ENCODE measurements around the gene ACHE.
A peak's percentile ranks its signal among the peaks of the same experiment; 100 is the strongest.

ACHE gene

GRCh38 chr7:100852048-100852872 lies 43.4 kb downstream of the ACHE start, which contains the start of gene SLC12A9:
Gene SLC12A9, plus strand, starts transcription at chr7:100852713. Its CDS starts 1,485 bp downstream, at chr7:100854198.
- peak; percentile 97 for DNase-seq (ENCODE audit: low spot score)
- in situ Hi-C loops (cut with MboI; ENCODE audit: low pct_unique_long_range_greater_than_20kb, low sequenced_read_pairs, unreplicated experiment), result loop anchor here (10.0 kb wide), 1 partner anchor 147 kb away; the partner anchor contains the start of gene POP7

GRCh38 chr7:100847360-100847759 lies 48.3 kb downstream of the ACHE start:
- TF ChIP-seq CTCF (IDR thresholded peaks at IDR 0.05; ENCODE audit: extremely low read depth, insufficient read depth, missing control alignments), result no peak
- DNase-seq (ENCODE audit: low spot score), result no peak
- in situ Hi-C loops (cut with MboI; ENCODE audit: low pct_unique_long_range_greater_than_20kb, low sequenced_read_pairs, unreplicated experiment), result no loop called here

More at GRCh38 chr7:100852048-100852872, 43.4 kb downstream of the ACHE start, which contains the start of gene SLC12A9:
- peak; percentile 96 for TF ChIP-seq CTCF (IDR thresholded peaks at IDR 0.05; ENCODE audit: extremely low read depth, insufficient read depth, missing control alignments)

- in situ Hi-C loops (cut with MboI; ENCODE audit: low pct_unique_long_range_greater_than_20kb, low sequenced_read_pairs, unreplicated experiment), result no loop called here
- DNase-seq (ENCODE audit: low spot score), result no peak
Measured at GRCh38 chr7:100840470-100841100, 55.1 kb downstream of the ACHE start.

More at GRCh38 chr7:100840470-100841100, 55.1 kb downstream of the ACHE start:
- TF ChIP-seq CTCF (IDR thresholded peaks at IDR 0.05; ENCODE audit: extremely low read depth, insufficient read depth, missing control alignments), result no peak
